GM20000 (cell line): ENCODE data around the gene WTIP.
A peak's percentile ranks its signal among the peaks of the same experiment; 100 is the strongest.
"Not testable (repeated sequence)": the region's sequence is repeated elsewhere in the genome, so short reads cannot be mapped to it uniquely, and the experiment has no call there.

Experiments
- DNase-seq: peaks from one replicate; pipeline ENCODE4 v3.0.0; 2012; ENCODE audit warnings: low spot score
- CTCF ChIP-seq: IDR thresholded peaks from 2 replicates; pipeline ENCODE4 v1.5.1; 2012; ENCODE audit warnings: mild to moderate bottlenecking, control low read depth; ENCODE audit errors: extremely low read depth, missing control alignments

WTIP gene

GRCh38 chr19:34474233-34474989 is 7.1 kb upstream of the WTIP start:
- no peak for TF ChIP-seq CTCF
- DNase-seq: no peak

- TF ChIP-seq CTCF: no peak
- DNase-seq: no peak
Observed at GRCh38 chr19:34475026-34475974, 6.3 kb upstream of the WTIP start.

- TF ChIP-seq CTCF: no peak
- DNase-seq: no peak
Observed at GRCh38 chr19:34475975-34476594, 5.5 kb upstream of the WTIP start.

GRCh38 chr19:34478496-34478895 is 3.1 kb upstream of the WTIP start:
- DNase-seq: not testable (repeated sequence)

GRCh38 chr19:34479396-34479795 is 2.2 kb upstream of the WTIP start:
- no peak for TF ChIP-seq CTCF
- no peak for DNase-seq

- TF ChIP-seq CTCF: no peak
- DNase-seq: no peak
Observed at GRCh38 chr19:34480491-34480890, 1.1 kb upstream of the WTIP start.

- DNase-seq: peak; percentile 56
- TF ChIP-seq CTCF: no peak
Observed at GRCh38 chr19:34481861-34482379, 362 bp downstream of the WTIP start.
